GM18526 (cell line): Measurements from ENCODE around the gene BPIFB2.

Source experiments
- POLR2A ChIP-seq: IDR thresholded peaks from 3 replicates; pipeline ENCODE4 v1.6.1; 2011; ENCODE audit not compliant: insufficient read length; ENCODE audit errors: extremely low read depth

BPIFB2 gene

GRCh38 chr20:33031531-33031930 is 24.0 kb downstream of the BPIFB2 start, which contains the start of gene BPIFB6:
Gene BPIFB6, plus strand, starts transcription at chr20:33031648. Its CDS starts 0 bp downstream, at chr20:33031648.
- TF ChIP-seq POLR2A: no peak

GRCh38 chr20:33032555-33032954 is 25.1 kb downstream of the BPIFB2 start:
- TF ChIP-seq POLR2A: no peak

- TF ChIP-seq POLR2A: no peak
Observed at GRCh38 chr20:33033381-33033780, 25.9 kb downstream of the BPIFB2 start.

GRCh38 chr20:33034115-33034514 is 26.6 kb downstream of the BPIFB2 start:
- no peak for TF ChIP-seq POLR2A

- no peak for TF ChIP-seq POLR2A
Observed at GRCh38 chr20:33034901-33035492, 27.5 kb downstream of the BPIFB2 start.

GRCh38 chr20:33037456-33037855 is 30.0 kb downstream of the BPIFB2 start:
- TF ChIP-seq POLR2A: no peak

- no peak for TF ChIP-seq POLR2A
Observed at GRCh38 chr20:33038243-33038642, 30.7 kb downstream of the BPIFB2 start.

- TF ChIP-seq POLR2A: no peak
Observed at GRCh38 chr20:33042430-33042829, 34.9 kb downstream of the BPIFB2 start.

GRCh38 chr20:33042983-33043730 is 35.7 kb downstream of the BPIFB2 start:
- TF ChIP-seq POLR2A: no peak

- no peak for TF ChIP-seq POLR2A
Observed at GRCh38 chr20:33043731-33044181, 36.3 kb downstream of the BPIFB2 start.

- no peak for TF ChIP-seq POLR2A
Observed at GRCh38 chr20:33046412-33046811, 38.9 kb downstream of the BPIFB2 start.

GRCh38 chr20:33051333-33051732 is 43.8 kb downstream of the BPIFB2 start:
- no peak for TF ChIP-seq POLR2A

- TF ChIP-seq POLR2A: no peak
Observed at GRCh38 chr20:33053291-33054106, 46.0 kb downstream of the BPIFB2 start, which contains the start of gene BPIFB3. Gene BPIFB3, plus strand, starts transcription at chr20:33053903. Its CDS starts 1,533 bp downstream, at chr20:33055436.

GRCh38 chr20:33054381-33054780 is 46.9 kb downstream of the BPIFB2 start:
- TF ChIP-seq POLR2A: no peak

- TF ChIP-seq POLR2A: no peak
Observed at GRCh38 chr20:33054791-33055190, 47.3 kb downstream of the BPIFB2 start.

- TF ChIP-seq POLR2A: no peak
Observed at GRCh38 chr20:33059136-33059535, 51.6 kb downstream of the BPIFB2 start.
